Liver (tissue), 9 donors: Measurements from ENCODE around the gene ANOS1. TPM values are rescaled to one million over a fixed set of nuclear protein-coding genes. Genes with fewer than 3 reads are reported as not detected.

Source experiments
- DNase-seq: peaks from one replicate; pipeline ENCODE4 v3.0.0-alpha.2; 2017; ENCODE audit warnings: low spot score
- H3K27ac ChIP-seq, 2 donors: one replicate each; pipeline ENCODE4 v1.7.0; 2013; ENCODE audit warnings: inconsistent platforms in 2 of 2, low read length in 2 of 2, control low read depth in 1 of 2, low read depth in 1 of 2, mild to moderate bottlenecking in 1 of 2
- H3K27me3 ChIP-seq, 4 donors: one replicate each; pipeline versions ENCODE4 v1.6.1 to v1.7.0; 2013; ENCODE audit warnings: low read length in 3 of 4, inconsistent platforms in 1 of 4, mild to moderate bottlenecking in 1 of 4, moderate library complexity in 1 of 4; ENCODE audit not compliant: control insufficient read depth in 4 of 4, insufficient read depth in 4 of 4
- H3K36me3 ChIP-seq, 4 donors: one replicate each; pipeline versions ENCODE4 v1.6.1 to v1.7.0; 2013; ENCODE audit warnings: low read length in 3 of 4, mild to moderate bottlenecking in 3 of 4, low read depth in 1 of 4, moderate library complexity in 1 of 4; ENCODE audit not compliant: control insufficient read depth in 4 of 4, insufficient read depth in 3 of 4
- H3K4me1 ChIP-seq, 4 donors: one replicate each; pipeline versions ENCODE4 v1.6.1 to v1.7.0; 2013; ENCODE audit warnings: low read length in 3 of 4, mild to moderate bottlenecking in 3 of 4, moderate library complexity in 1 of 4; ENCODE audit not compliant: control insufficient read depth in 4 of 4, insufficient read depth in 4 of 4
- H3K4me3 ChIP-seq, 3 donors: one replicate each; pipeline versions ENCODE4 v1.6.1 to v1.7.0; 2013; ENCODE audit warnings: low read length in 3 of 3, control low read depth in 1 of 3, low read depth in 1 of 3, mild to moderate bottlenecking in 1 of 3
- H3K9ac ChIP-seq, 2 donors: one replicate each; pipeline ENCODE4 v1.7.0; 2013; ENCODE audit warnings: low read length in 2 of 2, mild to moderate bottlenecking in 2 of 2, moderate library complexity in 2 of 2, control low read depth in 1 of 2, low read depth in 1 of 2
- H3K9me3 ChIP-seq, 4 donors: one replicate each; pipeline versions ENCODE4 v1.6.1 to v1.7.0; 2013; ENCODE audit warnings: low read length in 3 of 4; ENCODE audit not compliant: control insufficient read depth in 4 of 4
- ATF3 ChIP-seq: IDR thresholded peaks from 2 replicates; pipeline ENCODE4 v1.6.1; 2016; ENCODE audit warnings: antibody characterized with exemption
- CTCF ChIP-seq: fragments of 150-350 bp; IDR thresholded peaks from 2 replicates; pipeline ENCODE4 v1.5.1; 2017; ENCODE audit warnings: improper control_type of control experiment, low read depth, low read length; ENCODE audit not compliant: missing input control
- FOXA2 ChIP-seq: IDR thresholded peaks from 2 replicates; pipeline ENCODE4 v1.6.1; 2016; ENCODE audit warnings: antibody characterized with exemption
- GABPA ChIP-seq, 2 donors: IDR thresholded peaks in 1 of 2; conservative IDR thresholded peaks in 1 of 2; 2 replicates each; pipeline ENCODE4 v1.6.1; 2016; ENCODE audit warnings: antibody characterized with exemption in 2 of 2, mild to moderate bottlenecking in 1 of 2, moderate library complexity in 1 of 2
- JUND ChIP-seq, 2 donors: IDR thresholded peaks; 2 replicates each; pipeline ENCODE4 v1.6.1; 2016; ENCODE audit warnings: antibody characterized with exemption in 2 of 2
- MAX ChIP-seq: IDR thresholded peaks from 2 replicates; pipeline ENCODE4 v1.6.1; 2016; ENCODE audit warnings: antibody characterized with exemption
- RAD21 ChIP-seq, 2 donors: IDR thresholded peaks; 2 replicates each; pipeline ENCODE4 v1.6.1; 2016; ENCODE audit warnings: antibody characterized with exemption in 2 of 2, mild to moderate bottlenecking in 2 of 2
- RXRA ChIP-seq, 2 donors: IDR thresholded peaks; 2 replicates each; pipeline ENCODE4 v1.6.1; 2017 to 2018; ENCODE audit warnings: antibody characterized with exemption in 2 of 2, mild to moderate bottlenecking in 1 of 2
- SP1 ChIP-seq: IDR thresholded peaks from 2 replicates; pipeline ENCODE4 v1.6.1; 2018; ENCODE audit warnings: antibody characterized with exemption, mild to moderate bottlenecking
- TAF1 ChIP-seq: conservative IDR thresholded peaks from 2 replicates; pipeline ENCODE4 v1.6.1; 2016; ENCODE audit warnings: antibody characterized with exemption, mild to moderate bottlenecking
- YY1 ChIP-seq: IDR thresholded peaks from 2 replicates; pipeline ENCODE4 v1.6.1; 2016; ENCODE audit warnings: antibody characterized with exemption, mild to moderate bottlenecking
- ZBTB33 ChIP-seq: IDR thresholded peaks from 2 replicates; pipeline ENCODE4 v1.6.1; 2016; ENCODE audit warnings: antibody characterized with exemption
- WGBS: extraction: QIAGEN DNeasy Blood & Tissue Kit; methylation state at CpG from one replicate; pipeline ENCODE4 v1.1.7; 2013; 5-methylcytosine and 5-hydroxymethylcytosine counted together
- polyA plus RNA-seq, 2 donors: library from polyadenylated mRNA; stranded (reverse) in 1 of 2; unstranded in 1 of 2; fragments of 200-250 nt in 1 of 2; fragments of >200 nt in 1 of 2; fragmentation: Nextera tagmentation in 1 of 2; extraction: Ambion mirVana in 1 of 2; gene quantifications; one replicate each; pipeline versions ENCODE4 v1.2.1 to v1.2.3, GENCODE V29; 2013 to 2015
- total RNA-seq, 2 donors: library from RNA; depleted of rRNA; stranded (reverse); fragments of >200 nt; gene quantifications; one replicate each; pipeline ENCODE4 v1.2.3, GENCODE V29; 2014
- donor health status: healthy.
- donor health status: healthy.
- donor health status: healthy.
- donor health status: healthy.
- donor health status: healthy.

Gene ANOS1
- total and polyA plus RNA-seq, 4 donors = 0.08 to 1.6 (median 0.27) TPM

GRCh38 chrX:8673201-8673600 is 58.7 kb downstream of the ANOS1 start:
- Histone ChIP-seq H3K4me1 (no peaks in the 10 kb centered on the region), H3K27ac (no peak overlapping the region), H3K4me3 (no peak overlapping the region), H3K27me3 (peaks cover 0 to 2% (median 0%) of the 10 kb centered on the region in 4 donors), H3K9ac (no peak overlapping the region), H3K36me3 (no peaks in the 10 kb centered on the region), H3K9me3 (no peaks in the 10 kb centered on the region)
- no peak for TF ChIP-seq MAX
- no peak for TF ChIP-seq TAF1
- no peak for TF ChIP-seq YY1
- TF ChIP-seq JUND (IDR thresholded peaks at IDR 0.05) = no peak
- TF ChIP-seq CTCF = no peak
- TF ChIP-seq ZBTB33 = no peak
- no peak for TF ChIP-seq SP1
- WGBS = 70% methylated on average over 5 of the region's 5 CpGs
- DNase-seq = no peak

- TF ChIP-seq FOXA2 (no peak), MAX (no peak), TAF1 (no peak), RAD21 (IDR thresholded peaks at IDR 0.05) (no peak), ATF3 (no peak), GABPA (IDR thresholded peaks at IDR 0.05 in 1 of 2, conservative IDR thresholded peaks at IDR 0.05 in 1 of 2) (no peak), CTCF (no peak), YY1 (no peak), SP1 (no peak), RXRA (IDR thresholded peaks at IDR 0.05) (no peak)
- H3K27me3 ChIP-seq = peaks cover 0 to 2% (median 0%) of the 10 kb centered on the region in 4 donors
- no peak overlapping the region for H3K27ac ChIP-seq
- H3K4me1 ChIP-seq = no peaks in the 10 kb centered on the region
- DNase-seq = no peak
- H3K4me3 ChIP-seq = no peak overlapping the region
- H3K9ac ChIP-seq = no peak overlapping the region
- no peaks in the 10 kb centered on the region for H3K9me3 ChIP-seq
- H3K36me3 ChIP-seq = no peaks in the 10 kb centered on the region
- 40% methylated on average over 2 of the region's 2 CpGs for WGBS
Measured at GRCh38 chrX:8672176-8672575, 59.8 kb downstream of the ANOS1 start.
